Measurements from ENCODE around the gene GMDS.

Gene GMDS

DNA sequence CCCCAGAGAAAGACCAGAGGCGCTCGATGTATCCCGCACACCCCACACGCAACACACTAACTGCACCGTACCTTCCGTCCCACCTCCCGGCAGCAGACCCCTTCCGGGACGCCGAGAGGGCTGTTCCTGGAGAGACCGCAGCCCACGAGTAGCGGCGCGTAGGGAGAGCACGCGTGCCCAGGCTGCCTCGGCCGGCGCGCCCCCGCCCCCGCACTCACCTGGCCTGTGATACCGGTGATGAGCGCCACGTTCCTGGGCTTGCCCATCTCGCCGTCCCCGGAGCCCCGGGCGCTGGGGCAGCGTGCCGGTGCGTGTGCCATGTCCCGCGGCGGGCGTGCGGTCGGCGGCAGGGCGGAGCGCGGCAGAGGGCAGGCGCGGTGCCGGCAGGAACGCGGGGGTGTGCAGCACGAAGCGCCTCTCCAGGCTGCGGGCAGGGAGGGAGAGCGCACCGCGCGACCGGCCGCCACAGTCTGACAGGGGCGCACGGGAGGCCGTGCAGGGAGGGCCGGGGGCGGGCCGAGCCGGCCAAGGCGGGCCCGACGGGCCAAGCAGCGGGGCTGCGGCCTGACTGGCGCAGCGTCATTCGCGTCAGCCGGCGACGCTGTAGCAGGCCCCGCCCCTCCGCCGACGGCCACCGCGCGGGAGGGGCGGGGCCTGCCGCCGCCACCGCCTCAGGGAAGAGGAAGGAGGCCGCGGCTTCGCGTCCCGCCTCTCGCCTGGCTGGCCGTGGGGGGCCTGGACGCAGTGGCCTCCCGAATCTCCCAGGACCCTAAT lies at the start of gene GMDS:
TSS of gene GMDS (minus strand) at position 503 of the 774 bp plus-strand sequence.
- peak; percentile 84 for DNase-seq

DNA sequence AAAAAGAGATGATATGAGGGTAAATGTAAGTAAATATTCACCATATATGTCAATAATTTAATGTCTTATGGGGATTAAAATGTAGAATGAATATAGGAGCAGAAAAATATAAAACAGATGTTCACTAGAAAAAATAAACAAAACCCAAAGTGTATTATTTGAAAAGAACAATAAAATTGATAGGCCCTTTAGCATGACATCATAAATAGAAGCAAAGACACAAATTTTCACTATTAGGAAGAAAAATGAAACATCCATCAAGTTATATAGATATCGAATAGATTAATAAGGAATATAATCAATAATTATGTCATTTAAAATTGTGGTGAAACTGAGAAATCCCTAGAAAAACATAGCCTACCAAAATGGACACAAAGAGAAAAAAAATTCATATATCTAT lies 40.1 kb upstream of the GMDS start:
- no peak for DNase-seq

DNA sequence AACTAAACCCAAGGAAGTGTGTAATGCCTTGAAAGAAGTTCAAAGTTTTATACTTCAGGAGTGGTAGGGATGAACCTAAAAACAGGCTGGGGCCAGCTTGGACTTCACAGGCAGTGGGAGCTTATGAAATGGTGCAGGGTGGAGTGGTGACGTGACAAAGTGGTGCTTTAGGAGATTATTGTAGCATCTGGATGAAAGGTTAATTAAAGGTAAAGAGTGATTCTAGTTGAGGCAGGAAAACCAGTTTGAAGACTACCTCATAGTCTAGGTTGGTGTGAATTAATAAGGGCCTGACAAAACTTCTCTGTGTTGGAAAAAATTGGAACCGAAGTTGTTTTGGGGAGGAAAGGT lies 30.5 kb upstream of the GMDS start:
- DNase-seq, result no peak

DNA sequence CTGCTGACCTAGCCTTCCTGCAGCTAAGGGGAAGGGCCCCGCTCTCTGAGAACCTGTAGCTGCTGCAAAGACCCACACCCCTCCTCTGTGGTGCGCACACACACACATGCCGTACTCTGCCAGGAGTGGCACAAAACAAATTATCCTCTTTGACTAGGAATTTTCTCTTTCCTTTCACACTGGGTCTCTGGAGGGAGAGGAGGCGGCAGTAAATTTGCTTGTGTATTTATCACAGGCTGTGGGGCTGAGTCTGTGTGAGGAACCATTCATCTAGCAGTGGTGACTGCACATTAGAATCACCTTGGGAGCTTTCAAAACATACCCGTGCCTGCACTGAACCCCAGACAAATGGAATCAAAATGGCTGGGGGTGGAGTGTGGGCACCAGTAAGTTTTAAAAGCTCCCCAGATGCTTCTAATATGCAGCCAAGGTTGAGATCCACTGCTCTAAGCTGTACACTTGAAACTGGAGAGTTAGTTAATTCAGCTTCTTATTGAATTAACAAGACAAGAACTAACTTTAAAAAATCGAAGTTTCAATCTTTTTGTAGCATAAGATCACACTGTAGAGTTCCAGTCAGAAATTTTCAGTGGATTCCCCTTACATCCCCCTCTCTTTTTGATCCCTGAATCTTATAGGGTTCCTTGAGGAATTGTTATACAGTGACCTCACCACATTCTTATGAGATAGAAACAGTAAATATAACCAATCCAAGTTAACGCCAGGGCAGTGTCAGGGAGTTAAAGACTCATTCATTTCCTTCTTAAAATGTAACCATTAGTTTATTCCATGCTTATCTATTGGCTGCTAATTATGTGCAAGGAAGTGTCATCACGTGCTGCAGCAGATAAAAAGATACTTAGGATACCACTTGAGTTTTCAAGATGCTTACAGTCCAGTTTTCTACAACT lies 29.8 kb upstream of the GMDS start:
- DNase-seq, result no peak

DNA sequence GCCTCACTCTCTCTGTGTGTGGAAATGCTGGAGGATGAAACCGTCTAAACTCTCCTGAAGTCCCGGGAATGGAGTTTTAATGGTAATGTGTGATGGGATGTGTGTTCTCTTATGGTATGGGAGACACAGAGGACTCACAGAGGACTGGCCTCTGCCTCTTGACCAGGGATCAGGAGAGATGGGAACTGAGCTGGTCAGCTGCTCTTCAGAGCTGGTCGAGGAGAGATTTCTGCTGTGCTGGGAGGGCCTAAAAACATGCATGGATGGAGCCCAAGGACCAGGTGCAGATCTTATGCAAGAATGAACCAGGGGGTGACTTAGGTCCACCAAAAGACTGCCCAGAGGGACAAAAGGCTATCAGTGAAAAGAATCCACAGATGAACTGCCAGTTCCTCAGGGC lies 27.3 kb upstream of the GMDS start:
- DNase-seq, result no peak

DNA sequence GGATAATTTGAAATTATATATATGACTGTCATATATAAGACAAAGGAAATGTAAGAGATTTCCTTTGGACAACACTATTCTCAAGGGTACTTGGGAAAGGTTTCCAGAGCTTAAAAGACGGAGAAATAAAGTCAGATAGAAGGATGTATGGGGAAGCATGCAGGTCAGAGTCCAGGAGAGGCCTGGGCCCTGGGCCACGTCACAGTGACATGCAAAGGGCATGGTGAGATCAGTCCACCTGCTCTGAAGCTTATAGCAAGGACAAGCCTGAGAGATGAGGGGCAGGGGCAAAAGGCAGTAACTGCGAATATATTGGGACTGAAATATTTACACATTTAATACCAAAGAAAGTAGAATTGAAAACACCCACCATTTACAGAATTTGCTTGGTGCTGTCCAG lies 24.6 kb upstream of the GMDS start:
- no peak for DNase-seq

DNA sequence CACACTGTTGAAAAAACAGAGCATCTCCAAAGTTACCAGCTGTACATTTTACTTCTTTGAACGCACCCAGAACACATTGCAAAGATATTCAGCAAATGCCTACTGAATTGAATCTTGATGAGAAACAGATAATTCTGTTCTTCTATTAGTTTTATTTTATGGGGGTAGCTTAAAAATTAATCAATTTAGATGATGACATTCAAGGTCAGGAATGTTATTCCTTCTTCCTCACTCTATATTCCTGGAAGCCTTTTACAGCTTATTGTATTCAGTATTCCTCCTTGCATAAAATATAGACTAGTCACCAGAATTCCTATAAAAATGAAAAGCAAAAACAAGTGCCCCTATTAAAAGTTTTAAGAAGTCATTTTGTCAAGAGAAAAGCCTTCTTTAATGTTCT lies 21.4 kb upstream of the GMDS start:
- no peak for DNase-seq

DNA sequence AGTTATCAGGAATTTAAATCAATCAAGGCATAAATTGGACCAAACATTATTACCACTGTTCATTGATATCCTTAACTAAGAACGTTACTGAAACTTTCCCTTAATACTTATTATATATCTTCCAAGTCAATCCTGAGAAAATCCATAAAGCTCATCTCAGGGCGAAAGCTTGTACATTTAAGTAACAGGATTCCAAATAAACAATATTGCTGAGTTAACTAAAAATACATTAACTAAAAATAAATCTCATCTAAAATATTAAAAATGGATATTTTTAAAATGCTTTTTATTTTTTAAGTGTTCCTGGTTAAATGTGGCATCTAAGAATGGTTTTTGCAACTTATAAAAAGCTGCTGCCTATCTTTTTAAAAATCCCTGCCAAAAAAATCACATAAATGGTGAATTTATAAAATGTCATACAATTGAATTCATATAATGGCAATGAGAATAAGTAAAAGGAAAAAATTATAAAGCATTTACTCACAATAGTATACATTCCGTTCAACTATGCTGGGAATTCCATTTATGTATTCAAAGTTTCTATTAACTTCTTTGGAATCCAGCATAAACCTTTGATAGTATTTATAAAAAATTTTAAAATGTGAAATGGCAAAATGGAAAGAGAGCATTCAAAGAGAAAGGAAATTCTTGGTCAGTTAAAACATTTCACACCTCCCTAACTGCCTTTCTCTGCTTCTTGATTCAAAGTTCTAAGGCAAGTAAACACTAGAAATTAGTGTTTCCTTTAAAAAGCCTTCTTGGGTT lies 20.8 kb upstream of the GMDS start:
- DNase-seq, result no peak

DNA sequence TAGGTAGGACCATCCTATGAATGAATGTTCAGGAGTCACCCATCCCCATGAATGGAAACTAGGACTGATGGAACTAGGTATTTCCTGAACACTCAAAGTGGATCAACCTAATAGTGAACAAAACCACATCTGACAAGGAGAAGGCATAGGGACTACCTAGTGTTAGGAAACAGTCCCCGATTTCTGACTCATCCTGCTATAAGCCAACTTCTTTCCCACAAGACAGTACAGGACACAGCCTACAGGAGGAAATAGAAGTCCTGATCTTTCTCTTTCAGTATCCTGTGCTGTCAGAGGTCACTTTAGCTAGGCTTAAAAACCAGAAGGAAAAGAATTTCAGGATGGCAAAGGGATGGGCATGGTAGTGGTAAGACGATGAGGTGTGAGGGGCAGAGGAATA lies 19.5 kb upstream of the GMDS start:
- DNase-seq, result no peak

DNA sequence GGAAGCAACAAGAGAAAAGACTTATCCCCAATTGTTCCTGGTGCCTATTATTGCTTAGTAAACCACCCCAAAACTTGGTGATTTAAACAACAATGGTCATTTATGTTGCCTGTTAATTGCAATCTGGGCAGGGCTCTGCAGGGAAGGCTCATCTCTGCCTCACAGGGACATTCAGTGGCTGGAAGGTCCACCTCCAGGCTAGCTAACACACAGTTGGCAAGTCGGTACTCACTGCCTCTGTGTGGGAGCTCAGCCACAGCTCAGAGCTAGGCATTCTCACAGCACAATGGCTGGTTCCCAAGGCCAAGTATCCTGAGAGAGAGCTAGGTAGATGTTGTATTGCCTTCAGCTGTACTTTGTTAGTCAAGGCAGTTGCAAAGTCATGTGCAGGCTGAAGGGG lies 18.5 kb upstream of the GMDS start:
- no peak for DNase-seq

DNA sequence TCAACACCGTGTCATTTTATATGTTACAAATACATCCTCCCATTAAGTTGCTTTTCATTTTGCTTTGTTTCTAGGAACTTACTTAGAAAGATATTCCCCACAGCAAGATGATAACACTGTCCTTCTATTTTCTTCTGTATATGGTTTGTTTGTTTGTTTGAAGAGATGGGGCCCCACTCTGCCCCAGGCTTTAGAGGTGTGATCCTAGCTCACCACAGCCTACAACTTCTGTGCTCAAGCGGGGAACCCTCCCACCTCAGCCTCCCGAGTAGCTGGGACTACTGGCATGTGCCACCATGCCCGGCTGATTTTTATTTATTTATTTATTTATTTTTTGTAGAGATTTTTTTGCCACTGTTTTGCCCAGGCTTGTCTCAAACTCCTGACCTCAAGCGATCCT lies 14.2 kb upstream of the GMDS start:
- no peak for DNase-seq

DNA sequence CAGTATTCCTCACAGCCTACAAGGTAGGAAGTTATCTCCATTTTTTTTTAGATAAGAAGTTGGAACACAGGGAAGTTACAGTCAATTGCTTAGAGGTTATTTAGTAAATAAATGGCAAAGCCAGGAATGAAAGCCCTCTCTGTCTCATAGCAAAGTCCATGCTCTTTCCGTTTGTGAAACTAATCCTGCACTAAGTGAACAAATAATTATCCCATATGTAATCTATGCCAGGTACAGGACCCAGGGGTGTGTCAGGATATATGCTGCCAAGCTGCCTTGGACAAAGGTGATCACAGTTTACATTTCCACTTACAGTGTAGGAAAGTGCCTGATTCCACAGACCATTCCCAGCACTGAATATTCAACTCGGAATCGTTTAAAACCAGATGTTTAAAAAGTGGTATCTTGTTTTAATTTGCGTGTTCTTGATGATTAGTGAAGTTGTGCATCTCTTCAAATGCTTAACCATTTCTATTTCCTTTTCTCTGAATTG lies 13.6 kb upstream of the GMDS start:
- no peak for DNase-seq

DNA sequence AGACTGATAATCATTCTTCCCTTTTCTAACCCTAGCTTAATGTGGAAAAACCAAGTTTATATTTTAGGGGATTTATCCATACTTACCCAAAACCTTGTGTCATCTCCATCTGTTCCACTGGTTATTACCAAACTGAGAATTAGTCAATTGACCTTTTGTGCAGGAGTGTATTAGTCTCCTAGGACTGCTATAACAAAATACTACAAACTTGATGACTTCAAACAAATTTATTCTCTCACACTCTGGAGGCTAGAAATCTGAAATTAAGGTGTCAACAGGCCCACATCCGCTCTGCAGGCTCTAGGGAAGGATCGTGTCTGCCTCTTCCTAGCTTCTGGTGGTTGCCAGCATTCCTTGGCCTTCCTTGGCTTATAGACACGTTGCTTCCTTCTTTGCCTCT lies 12.7 kb upstream of the GMDS start:
- no peak for DNase-seq

DNA sequence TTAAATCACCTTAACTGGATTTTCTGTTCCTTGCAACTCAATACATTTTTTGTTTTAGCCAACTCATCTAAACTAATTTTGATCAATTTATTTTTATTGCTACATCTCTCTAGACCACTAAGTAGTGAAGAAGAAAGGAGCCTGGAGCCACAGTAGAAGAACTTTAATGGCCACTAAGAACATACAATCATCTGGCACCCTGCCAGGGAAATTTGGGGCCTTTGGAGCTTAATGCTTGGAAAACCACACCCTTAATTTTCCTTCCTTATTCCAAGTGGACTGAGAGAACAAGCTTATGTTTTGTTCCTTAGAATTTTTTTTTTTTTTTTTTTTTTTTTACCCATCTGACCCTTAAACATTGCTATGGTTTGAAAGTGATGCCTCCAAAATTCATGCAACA lies 12.0 kb upstream of the GMDS start:
- no peak for DNase-seq

DNA sequence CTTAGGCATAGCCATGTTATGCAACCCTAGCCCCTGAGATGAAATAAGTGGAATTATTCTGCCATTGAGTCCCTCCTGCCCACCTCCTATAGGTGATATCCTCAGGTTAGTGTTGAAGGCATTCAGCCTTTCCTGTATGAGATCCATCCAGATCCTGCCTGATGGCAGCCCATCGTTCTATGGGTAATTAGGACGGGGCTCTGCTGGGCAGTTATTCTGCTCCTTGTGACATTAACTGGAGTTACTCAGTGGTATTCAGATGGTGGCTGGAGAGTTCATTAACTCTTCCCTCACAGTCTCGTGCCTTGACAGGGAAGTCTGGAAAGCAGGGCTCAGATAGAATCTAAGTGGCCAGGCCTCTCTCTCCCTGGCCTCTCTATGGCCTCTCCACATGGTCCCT lies 9.3 kb upstream of the GMDS start:
- DNase-seq, result no peak

DNA sequence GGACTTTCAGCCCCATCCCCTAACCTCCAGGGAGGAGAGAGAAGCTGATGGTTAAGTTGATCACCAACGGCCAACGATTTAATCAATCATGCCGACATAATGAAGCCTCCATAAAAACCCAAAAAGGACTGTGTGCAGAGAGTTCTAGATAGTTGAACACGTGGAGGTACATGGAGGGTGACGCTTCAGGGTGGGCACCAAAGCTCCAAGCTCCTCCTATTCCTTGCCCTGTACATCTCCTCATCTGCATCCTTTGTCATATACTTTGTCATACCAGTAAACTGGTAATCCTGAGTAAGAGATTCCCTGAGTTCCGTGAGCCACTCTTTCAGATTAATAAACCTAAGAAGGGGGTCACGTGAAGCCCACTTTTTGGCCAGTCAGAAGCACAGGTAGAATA lies 3.7 kb upstream of the GMDS start:
- DNase-seq, result no peak

DNA sequence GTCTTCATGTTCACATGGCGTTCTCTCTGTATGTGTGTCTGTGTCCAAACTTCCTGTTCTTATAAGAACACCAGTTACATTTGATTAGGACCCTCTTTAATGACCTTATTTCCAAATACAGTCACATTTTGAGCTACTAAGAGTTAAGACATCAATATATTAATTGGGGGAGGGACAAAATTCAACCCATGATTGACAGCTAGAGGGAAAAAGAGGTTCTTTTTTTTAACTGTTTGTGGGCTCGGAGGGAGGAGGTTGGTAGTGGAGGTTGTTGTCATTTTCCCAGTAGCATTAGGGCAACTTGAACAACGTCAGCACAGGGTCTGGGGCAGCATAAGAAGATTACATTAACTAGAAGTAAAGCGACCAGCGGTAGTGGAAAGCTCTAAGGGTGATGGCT lies 2.3 kb upstream of the GMDS start:
- no peak for DNase-seq

DNA sequence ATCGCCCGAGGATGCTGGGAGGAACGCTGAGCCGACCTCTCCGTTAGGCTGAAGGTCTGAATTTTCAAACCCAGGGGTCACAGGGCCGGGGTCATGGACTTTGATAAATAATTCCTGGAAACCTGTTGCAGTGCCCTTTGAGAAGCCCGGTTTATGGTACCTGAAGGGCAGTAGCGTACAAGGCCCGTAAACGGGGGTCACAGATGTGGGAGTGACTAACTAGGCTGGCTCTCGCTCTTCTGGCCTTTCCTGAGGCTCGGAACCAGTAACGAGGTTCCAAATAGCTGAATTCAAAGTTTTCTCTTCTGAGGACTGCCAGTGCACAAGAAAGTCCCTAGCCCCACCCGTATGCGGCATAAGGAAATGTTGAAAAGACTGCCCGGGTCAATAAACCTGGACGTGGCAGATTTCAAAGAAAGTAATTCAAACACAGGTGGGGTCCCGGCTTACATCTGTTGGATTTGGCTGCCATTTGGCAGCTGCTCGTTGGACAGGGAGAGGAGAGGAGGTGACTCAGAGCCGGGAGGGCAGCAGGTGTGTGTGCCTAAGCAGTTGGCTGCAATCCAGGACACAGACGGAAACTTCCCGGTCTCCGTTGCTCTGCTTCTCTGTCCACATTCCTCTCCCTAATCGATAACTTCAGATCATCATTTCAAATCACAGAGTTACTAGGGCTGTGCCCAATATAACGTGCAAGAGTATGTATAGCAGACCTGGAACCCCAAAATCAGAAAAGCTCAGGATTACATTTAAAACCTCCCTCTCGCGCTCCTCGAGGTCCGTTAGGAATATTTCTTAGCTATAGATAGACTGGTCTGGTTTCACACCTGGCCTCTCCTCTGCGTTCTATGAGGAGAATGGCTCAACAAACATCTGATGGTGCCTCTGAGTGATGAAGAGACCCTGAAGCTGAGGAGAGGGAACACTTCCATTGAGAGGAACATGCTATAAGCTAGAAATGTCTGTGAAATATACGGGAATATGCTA lies 765 bp upstream of the GMDS start:
- peak; percentile 57 for DNase-seq

DNA sequence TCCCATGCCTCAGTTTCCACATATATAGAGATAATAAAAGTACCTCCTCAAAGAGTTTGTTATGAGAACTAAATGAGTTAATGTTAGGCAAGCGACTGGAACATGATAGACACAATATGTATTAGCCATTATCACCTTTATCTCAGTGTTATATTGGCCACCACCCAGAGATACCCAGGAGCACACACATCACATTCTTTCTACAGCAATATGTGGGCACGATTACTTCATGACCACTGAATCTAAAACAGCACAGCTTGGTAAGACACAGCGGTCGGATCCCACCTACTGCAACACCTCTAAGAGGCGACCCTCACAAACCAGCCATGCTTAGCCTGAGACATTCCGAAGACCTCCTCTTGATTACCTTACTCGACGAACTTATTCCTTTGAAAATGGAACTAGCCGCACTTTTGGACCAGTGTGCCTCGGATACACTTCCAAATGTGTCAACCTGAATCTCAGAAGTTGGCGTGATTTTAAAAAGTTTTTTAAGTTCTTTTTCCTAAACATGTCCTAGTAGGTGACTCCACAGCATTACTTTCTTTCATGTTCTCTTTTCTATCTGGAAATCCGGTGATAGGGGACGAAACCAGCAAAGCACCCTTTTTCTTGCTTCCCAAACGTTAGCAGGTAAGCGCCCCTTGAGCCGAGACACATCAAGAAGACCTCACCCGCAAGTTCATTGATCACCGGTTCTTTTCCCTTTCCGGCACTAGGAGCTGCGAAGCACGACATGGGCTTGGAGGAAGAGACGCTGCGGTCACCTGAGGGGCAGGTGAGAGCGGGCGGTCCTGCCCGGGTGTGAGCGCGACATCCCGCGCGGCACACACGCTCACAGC lies 923 bp downstream of the GMDS start:
- no peak for DNase-seq

DNA sequence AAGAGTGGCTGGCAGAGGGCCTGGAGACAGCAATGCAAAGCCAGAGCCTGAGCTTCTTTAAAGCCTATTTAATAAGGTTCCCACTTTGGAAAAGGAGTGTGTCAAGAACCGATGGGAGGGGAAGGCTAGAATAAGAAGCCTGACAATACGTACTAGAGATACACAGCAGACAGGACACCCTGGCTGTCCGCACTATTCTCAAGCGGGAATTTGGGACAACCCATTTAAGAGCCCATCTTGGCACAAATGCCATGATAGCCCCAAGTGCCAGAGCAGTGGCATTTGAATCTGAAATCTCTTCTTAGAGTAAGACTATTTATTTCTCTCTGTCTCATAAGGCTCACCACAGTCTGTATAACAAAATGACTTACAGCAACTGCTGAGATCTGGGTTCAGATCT lies 3.1 kb downstream of the GMDS start:
- no peak for DNase-seq

DNA sequence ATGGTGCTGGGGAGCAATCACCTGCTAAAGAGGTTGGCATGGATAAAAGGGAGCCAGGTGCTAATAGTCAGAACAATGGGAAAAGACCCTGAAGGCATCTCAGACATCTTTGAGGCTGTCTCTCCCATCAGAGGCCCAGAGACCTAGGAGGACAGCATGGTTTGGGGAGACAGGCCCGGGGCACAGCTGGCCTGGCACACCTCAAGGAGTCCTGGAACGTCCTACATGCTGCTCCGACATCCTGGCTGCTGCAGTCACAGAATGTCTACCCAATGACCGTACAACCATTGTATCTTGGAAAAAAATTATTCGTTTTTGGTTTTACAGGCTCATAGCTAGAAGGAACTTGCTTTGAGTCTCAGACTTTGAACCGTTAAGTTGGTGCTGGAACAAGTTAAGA lies 4.4 kb downstream of the GMDS start:
- no peak for DNase-seq
